ENCODE data around the gene DLX3.

DNA sequence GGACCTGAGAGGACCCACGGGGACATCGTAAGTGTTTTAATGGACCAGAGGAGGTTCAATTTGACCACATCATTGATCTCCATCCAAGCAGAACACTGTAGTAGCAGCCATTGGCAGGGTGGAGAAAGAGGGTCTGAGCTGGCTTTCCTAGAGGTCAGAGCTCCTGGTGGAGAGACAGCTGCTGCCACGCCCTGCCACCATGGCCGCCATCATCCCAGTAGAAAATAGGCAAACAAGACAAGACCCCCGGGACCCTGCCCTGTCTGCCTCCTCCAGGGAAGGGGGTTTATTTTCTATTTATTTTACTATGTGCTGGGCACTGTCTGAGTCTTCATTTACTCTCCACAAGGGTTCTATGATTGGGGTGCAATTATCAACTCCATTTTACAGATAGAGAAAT lies 49.5 kb upstream of the DLX3 start:
- TF ChIP-seq, protein P1, sequence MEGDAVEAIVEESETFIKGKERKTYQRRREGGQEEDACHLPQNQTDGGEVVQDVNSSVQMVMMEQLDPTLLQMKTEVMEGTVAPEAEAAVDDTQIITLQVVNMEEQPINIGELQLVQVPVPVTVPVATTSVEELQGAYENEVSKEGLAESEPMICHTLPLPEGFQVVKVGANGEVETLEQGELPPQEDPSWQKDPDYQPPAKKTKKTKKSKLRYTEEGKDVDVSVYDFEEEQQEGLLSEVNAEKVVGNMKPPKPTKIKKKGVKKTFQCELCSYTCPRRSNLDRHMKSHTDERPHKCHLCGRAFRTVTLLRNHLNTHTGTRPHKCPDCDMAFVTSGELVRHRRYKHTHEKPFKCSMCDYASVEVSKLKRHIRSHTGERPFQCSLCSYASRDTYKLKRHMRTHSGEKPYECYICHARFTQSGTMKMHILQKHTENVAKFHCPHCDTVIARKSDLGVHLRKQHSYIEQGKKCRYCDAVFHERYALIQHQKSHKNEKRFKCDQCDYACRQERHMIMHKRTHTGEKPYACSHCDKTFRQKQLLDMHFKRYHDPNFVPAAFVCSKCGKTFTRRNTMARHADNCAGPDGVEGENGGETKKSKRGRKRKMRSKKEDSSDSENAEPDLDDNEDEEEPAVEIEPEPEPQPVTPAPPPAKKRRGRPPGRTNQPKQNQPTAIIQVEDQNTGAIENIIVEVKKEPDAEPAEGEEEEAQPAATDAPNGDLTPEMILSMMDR (conservative IDR thresholded peaks at IDR 0.05; ENCODE audit: low read depth, low read length) = no peak
- TF ChIP-seq EZH2 (IDR thresholded peaks at IDR 0.05; ENCODE audit: low read length, unreplicated experiment) = no peak
